CD4-positive, alpha-beta T cell (primary cell): ENCODE data around the gene RNF130. TPM values are rescaled to one million over a fixed set of nuclear protein-coding genes. Genes with fewer than 3 reads are reported as not detected.
"Not testable (repeated sequence)": the region's sequence is repeated elsewhere in the genome, so short reads cannot be mapped to it uniquely, and the experiment has no call there.

Experiments
- ATAC-seq: fragments of 200-7000 bp; cut with Tn5 transposase; one replicate; pipeline ENCODE4 v1.10.0; 2022; ENCODE audit warnings: mild to moderate bottlenecking; ENCODE audit not compliant: poor library complexity
- CTCF ChIA-PET: fragments of 350-600 bp; sonication (Branson Sonifier 250); formaldehyde crosslinking; loops from one replicate; lab custom pipeline; 2021; ENCODE audit warnings: antibody characterized with exemption, inconsistent platforms; lab: Charles Lee
- POLR2A ChIA-PET: fragments of 350-600 bp; sonication (Branson Sonifier 250); formaldehyde crosslinking; loops from one replicate; lab custom pipeline; 2021; ENCODE audit warnings: antibody characterized with exemption, inconsistent platforms; lab: Charles Lee
- DNase-seq, 14 experiments: peaks; one replicate each; pipeline ENCODE4 v3.0.0-alpha.2; 2013 to 2020; ENCODE audit warnings: mixed read lengths in 2 of 14
- H3K27ac ChIP-seq, 2 donors: one replicate each; pipeline versions ENCODE4 v1.5.1 to v1.7.0; 2013; ENCODE audit warnings: low read length in 2 of 2, low read depth in 1 of 2, mild to moderate bottlenecking in 1 of 2
- H3K27me3 ChIP-seq, 2 experiments: 1 replicate in 1 of 2; 2 replicates in 1 of 2; pipeline versions ENCODE4 v1.6.1 to v1.7.0; 2013; ENCODE audit warnings: low read length in 2 of 2, control low read depth in 1 of 2, mild to moderate bottlenecking in 1 of 2, moderate library complexity in 1 of 2; ENCODE audit not compliant: insufficient read depth in 2 of 2, control insufficient read depth in 1 of 2
- H3K36me3 ChIP-seq: one replicate; pipeline ENCODE4 v1.6.1; 2013; ENCODE audit warnings: low read length, control low read depth; ENCODE audit not compliant: insufficient read depth
- H3K4me1 ChIP-seq: one replicate; pipeline ENCODE4 v1.6.1; 2013; ENCODE audit warnings: low read length, control low read depth; ENCODE audit not compliant: insufficient read depth
- H3K4me3 ChIP-seq: one replicate; pipeline ENCODE4 v1.5.1; 2013; ENCODE audit warnings: mild to moderate bottlenecking, low read length, moderate library complexity
- H3K9me3 ChIP-seq, 2 experiments: 1 replicate in 1 of 2; 2 replicates in 1 of 2; pipeline versions ENCODE4 v1.6.1 to v1.7.0; 2013; ENCODE audit warnings: low read length in 2 of 2, mild to moderate bottlenecking in 2 of 2, control low read depth in 1 of 2, moderate library complexity in 1 of 2; ENCODE audit not compliant: control insufficient read depth in 1 of 2, insufficient read depth in 1 of 2
- H3K27ac Mint-ChIP-seq: one replicate; pipeline ENCODE4 v1.8.0; 2020; ENCODE audit warnings: mixed read lengths
- H3K27me3 Mint-ChIP-seq: one replicate; pipeline ENCODE4 v1.8.0; 2021; ENCODE audit warnings: mixed read lengths
- H3K36me3 Mint-ChIP-seq: one replicate; pipeline ENCODE4 v1.8.0; 2021; ENCODE audit warnings: low read depth, mixed read lengths
- H3K4me1 Mint-ChIP-seq: one replicate; pipeline ENCODE4 v1.8.0; 2021; ENCODE audit warnings: low read depth, mixed read lengths
- H3K4me3 Mint-ChIP-seq: one replicate; pipeline ENCODE4 v1.8.0; 2020; ENCODE audit warnings: mild to moderate bottlenecking, mixed read lengths
- H3K9me3 Mint-ChIP-seq: one replicate; pipeline ENCODE4 v1.8.0; 2020; ENCODE audit warnings: mixed read lengths
- CTCF ChIP-seq: fragments of 200-600 bp; IDR thresholded peaks from one replicate; pipeline ENCODE4 v1.8.0; 2022; ENCODE audit warnings: antibody characterized with exemption, mild to moderate bottlenecking
- intact Hi-C, 2 experiments: fragments of 100-400 bp; cut with DNase I in 1 of 2; cut with micrococcal nuclease in 1 of 2; formaldehyde crosslinking; loops; one replicate each; pipeline versions ENCODE4 v1.15.1 to v1.9.0; 2023 to 2025; cut with DNase I, micrococcal nuclease
- total RNA-seq, 174 experiments: library from RNA in 2 of 174; stranded (reverse) in 2 of 174; gene quantifications; one replicate each; pipeline ENCODE4 v1.2.3 and lab custom pipeline; 2021 to 2026

Gene RNF130
- total RNA-seq, 2 experiments from 2014 or later, result 18.2 to 19.1 TPM

- CTCF ChIA-PET, result no interaction called here
- no peaks in the 10 kb centered on the region for H3K27me3 Mint-ChIP-seq
- no peak for TF ChIP-seq CTCF
Observed at GRCh38 chr5:179963375-179963774, 108.2 kb downstream of the RNF130 start.

DNA sequence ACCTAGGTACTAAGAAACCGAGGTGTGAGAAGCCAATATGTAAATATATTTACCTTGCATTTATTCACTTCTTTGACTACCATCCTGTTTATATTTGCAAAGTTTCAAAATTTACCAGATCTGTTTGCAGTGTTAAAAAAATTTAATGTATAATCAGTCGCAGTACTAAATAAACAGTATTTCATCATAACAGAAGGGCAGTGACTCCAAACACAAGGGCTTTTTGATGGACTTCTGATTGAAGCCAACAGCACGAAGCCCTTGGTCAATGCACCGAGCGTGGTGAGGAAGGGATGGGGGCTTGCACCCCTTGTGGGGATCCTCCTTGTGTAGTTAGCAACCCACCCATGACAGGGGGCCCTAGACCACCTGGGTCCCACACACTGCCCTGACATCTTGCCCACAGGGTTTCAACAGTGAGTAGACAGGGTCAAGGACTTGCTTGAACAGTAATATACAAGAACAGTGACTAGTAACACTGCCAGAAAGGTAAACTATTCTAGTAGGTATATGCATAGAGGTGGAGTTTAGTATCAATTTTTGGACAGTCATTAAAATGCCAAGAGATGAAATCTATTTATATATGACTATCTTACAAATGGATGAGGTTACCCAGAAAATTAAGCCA lies 111.2 kb downstream of the RNF130 start:
- no peak overlapping the region for H3K27ac ChIP-seq
- Mint-ChIP-seq H3K36me3 (peaks cover 45% of the 10 kb centered on the region), H3K9me3 (no peaks in the 10 kb centered on the region), H3K4me3 (no peak overlapping the region), H3K27ac (no peak overlapping the region), H3K27me3 (no peaks in the 10 kb centered on the region), H3K4me1 (no peaks in the 10 kb centered on the region)
- H3K27me3 ChIP-seq, result no peaks in the 10 kb centered on the region
- CTCF ChIA-PET, result no interaction called here
- POLR2A ChIA-PET, result no interaction called here
- DNase-seq (no peak), ATAC-seq (no peak)
- no peaks in the 10 kb centered on the region for H3K4me1 ChIP-seq
- H3K9me3 ChIP-seq, result no peaks in the 10 kb centered on the region
- intact Hi-C loops, result no loop called here
- H3K36me3 ChIP-seq, result no peaks in the 10 kb centered on the region
- TF ChIP-seq CTCF, result no peak
- H3K4me3 ChIP-seq, result no peak overlapping the region

More at GRCh38 chr5:179963375-179963774, 108.2 kb downstream of the RNF130 start:
- H3K4me3 Mint-ChIP-seq, result no peak overlapping the region
- no peak overlapping the region for H3K4me3 ChIP-seq
- H3K4me1 ChIP-seq, result no peaks in the 10 kb centered on the region
- DNase-seq (no peak), ATAC-seq (no peak)
- H3K4me1 Mint-ChIP-seq, result no peaks in the 10 kb centered on the region
- H3K9me3 Mint-ChIP-seq, result no peaks in the 10 kb centered on the region
- no peak overlapping the region for H3K27ac ChIP-seq
- H3K9me3 ChIP-seq, result no peaks in the 10 kb centered on the region
- H3K36me3 ChIP-seq, result peaks cover 9% of the 10 kb centered on the region
- no peaks in the 10 kb centered on the region for H3K27me3 ChIP-seq
- H3K36me3 Mint-ChIP-seq, result peaks cover 61% of the 10 kb centered on the region
- POLR2A ChIA-PET, result no interaction called here
- H3K27ac Mint-ChIP-seq, result no peak overlapping the region
- intact Hi-C loops, result no loop called here

DNA sequence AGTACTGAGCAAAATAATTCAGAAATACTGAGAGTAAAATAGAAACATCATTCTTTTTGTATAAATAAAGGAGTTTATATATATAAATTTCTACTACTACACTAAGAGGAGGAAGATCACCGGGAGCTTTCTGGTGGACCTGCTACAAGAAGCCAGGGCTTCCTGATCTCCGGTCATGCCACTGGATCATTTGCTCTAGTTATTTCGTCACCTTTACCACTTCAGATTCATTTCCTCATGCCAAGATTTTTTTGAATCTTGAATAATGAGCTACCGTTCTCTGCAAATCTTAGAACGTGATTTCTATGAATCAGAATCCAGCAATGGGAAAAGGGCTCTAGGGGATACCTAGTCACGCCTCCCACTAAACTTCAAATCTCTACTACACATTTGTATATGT lies 111.9 kb downstream of the RNF130 start:
- Mint-ChIP-seq H3K4me3 (no peak overlapping the region), H3K4me1 (no peaks in the 10 kb centered on the region), H3K9me3 (no peaks in the 10 kb centered on the region), H3K36me3 (peaks cover 44% of the 10 kb centered on the region), H3K27ac (no peak overlapping the region), H3K27me3 (no peaks in the 10 kb centered on the region)
- CTCF ChIA-PET, result no interaction called here
- Histone ChIP-seq H3K27ac (no peak overlapping the region), H3K9me3 (no peaks in the 10 kb centered on the region), H3K4me1 (no peaks in the 10 kb centered on the region), H3K36me3 (peaks cover 2% of the 10 kb centered on the region), H3K27me3 (no peaks in the 10 kb centered on the region), H3K4me3 (no peak overlapping the region)
- intact Hi-C loops, result no loop called here
- TF ChIP-seq CTCF, result no peak
- DNase-seq, result peak in 2 of 14 experiments; percentile 16 to 29
- POLR2A ChIA-PET, result no interaction called here
- no peak for ATAC-seq

DNA sequence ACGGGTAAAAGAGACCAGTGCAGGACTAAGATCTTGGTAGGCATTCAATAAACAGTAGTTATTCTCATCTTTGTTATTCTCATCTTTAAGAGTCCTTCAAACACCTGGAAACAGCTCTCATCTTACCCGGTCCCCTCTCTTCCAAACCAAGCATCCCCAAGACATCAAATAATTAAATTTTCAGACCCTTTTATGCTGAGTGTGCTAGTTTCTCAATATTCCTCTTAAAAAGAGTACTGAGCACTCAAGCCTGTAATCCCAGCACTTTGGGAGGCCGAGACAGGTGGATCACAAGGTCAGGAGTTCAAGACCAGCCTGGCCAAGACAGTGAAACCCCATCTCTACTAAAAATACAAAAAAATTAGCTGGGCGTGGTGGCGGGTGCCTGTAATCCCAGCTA lies 112.4 kb downstream of the RNF130 start:
- H3K36me3 Mint-ChIP-seq, result peaks cover 44% of the 10 kb centered on the region
- H3K4me3 Mint-ChIP-seq, H3K27ac Mint-ChIP-seq, H3K27me3 ChIP-seq, H3K4me1 ChIP-seq, DNase-seq, H3K4me1 Mint-ChIP-seq, H3K27ac ChIP-seq, H3K9me3 Mint-ChIP-seq, H3K9me3 ChIP-seq, H3K4me3 ChIP-seq, intact Hi-C loops, H3K36me3 ChIP-seq, POLR2A ChIA-PET, ATAC-seq, CTCF ChIA-PET, H3K27me3 Mint-ChIP-seq: not testable (repeated sequence)
